Middle frontal gyrus (tissue), 1 donor: ENCODE results near the gene PEX16.

Experiments used
- DNase-seq: peaks from one replicate; pipeline ENCODE4 v3.0.0-alpha.2; 2015; ENCODE audit warnings: low spot score; ENCODE audit errors: extremely low spot score

The PEX16 gene

DNA sequence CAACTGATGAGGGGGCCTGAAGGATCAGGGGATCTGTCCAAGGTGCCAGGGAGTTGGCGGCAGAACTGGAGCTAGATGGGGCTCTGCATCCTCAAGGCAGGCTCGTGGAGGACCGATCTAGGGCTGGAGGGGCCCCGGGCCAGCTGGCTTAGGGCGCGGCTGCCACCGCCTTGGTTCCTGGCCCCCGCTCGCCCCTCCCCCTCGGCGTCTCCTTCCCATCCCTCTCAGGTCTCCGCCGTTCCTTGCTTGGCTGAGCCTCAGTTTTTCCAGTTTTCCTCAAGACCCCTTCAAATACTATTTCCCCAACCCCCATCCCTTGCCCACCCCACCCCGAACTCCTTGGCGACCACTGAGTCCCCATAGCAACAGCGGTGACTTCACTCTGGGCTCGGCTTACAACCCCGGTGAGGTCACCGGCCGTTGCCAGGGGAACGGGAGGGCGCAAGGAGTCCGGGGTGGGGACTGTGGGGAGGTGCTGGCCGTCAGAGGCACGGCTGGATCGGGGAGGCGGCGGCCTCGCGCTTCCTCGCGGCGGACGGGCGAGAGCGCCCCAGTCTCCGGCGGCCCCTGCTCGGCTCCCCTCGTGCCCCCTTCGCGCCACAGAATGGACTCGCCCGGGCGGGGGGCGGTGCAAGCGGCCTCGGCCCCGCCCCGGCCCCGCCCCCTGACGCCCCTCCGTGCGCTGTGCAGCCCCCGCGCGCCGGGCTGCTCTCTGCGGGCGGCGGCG lies 18.1 kb downstream of the PEX16 start:
- peak; percentile 82 for DNase-seq

DNA sequence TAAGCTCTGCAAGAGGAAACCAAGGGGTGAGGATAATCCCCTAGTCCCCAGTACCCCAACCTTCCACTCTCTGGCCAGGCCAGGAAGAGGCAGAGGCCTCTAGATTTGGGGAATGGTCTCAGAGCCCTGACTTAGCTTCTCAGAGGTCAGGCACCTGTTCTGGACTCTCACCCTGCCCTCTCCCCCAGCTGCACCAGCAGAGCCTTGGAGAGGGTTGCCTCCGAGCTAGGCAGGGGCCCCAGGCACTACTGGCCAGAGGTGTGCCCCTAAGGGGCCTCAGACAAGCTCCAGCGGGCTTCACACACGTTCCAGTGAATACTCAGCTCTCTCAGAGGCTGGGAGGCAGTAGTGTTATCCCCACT lies 18.6 kb downstream of the PEX16 start:
- DNase-seq = no peak

DNA sequence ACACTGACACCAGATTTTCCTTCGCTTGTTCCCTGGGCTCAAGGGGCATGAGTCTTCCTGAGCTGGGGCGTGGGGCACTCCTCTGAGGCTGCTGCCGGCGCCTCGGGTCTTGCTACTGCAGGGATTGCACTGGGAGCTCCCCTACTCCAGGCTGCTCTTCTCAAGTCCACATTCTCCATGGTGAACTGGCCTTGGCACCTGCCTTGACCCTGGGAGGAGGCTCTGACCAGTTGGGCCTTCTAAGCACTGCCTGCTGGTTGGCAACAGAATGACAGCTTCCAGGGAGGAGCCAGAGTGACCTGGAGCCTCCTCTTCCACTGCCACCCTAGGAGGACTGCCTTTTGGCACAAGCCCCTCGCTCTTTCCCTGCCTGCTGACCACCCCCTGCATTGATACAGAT lies 20.1 kb downstream of the PEX16 start:
- no peak for DNase-seq

DNA sequence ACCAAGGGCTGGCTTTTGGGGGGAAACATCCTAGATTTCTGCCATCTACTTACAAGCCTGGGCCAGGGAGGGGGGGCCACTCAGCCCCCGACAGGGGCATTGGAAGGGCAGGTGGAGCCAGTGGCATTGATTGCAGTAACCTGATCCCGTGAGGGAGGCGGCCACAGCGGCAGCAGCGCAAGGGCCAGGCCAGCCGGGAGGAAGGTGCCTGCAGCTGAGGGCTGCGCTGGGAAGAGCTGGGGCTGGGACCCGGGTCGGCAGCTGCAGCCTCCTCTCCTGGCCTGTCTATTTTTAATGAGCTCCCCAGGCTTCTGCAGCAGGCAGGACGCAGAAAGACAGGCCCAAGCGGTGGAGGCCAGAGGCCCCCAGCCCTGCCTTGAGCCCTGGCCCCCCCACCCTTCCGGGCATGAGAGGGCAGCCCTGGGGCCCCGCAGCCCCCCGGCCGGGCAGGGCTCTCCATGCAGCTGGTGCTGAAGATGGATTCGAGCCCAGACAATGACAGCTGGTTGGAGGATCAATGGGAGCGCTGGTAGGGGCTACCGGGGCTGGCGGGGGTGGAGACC lies 21.2 kb downstream of the PEX16 start:
- no peak for DNase-seq

DNA sequence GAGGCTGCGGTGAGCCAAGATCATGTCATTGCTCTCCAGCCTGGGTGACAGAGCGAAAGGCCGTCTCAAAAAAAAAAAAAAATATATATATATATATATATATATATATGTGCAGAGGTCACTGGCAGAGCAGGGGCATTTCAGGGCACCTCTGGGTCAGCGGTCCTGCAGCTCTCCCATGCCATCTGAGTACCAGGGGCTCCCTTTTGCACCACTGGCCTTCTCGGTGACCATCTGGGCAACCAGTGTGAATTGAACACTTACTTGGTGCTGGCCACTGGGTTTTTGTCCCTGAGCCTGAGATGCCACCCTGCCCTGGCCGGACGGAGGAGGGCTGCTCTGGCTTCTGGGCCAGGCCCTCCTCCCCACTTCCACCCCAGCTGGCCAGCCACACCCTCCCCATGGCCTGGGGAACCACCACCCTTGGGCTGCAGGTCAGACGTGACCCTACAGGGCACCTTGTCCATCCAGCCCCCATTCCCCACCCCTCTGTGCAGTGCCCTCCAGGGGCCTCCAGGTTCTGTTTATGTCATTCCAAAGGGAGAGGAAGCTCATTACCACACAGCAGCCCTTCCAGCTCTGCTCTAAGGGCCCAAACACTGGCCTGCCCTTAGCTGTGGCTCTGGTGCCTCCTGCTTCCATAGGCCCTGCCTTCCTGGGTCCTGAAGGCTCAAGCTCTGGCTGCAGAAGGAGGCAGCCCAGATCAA lies 22.0 kb downstream of the PEX16 start:
- DNase-seq = no peak

DNA sequence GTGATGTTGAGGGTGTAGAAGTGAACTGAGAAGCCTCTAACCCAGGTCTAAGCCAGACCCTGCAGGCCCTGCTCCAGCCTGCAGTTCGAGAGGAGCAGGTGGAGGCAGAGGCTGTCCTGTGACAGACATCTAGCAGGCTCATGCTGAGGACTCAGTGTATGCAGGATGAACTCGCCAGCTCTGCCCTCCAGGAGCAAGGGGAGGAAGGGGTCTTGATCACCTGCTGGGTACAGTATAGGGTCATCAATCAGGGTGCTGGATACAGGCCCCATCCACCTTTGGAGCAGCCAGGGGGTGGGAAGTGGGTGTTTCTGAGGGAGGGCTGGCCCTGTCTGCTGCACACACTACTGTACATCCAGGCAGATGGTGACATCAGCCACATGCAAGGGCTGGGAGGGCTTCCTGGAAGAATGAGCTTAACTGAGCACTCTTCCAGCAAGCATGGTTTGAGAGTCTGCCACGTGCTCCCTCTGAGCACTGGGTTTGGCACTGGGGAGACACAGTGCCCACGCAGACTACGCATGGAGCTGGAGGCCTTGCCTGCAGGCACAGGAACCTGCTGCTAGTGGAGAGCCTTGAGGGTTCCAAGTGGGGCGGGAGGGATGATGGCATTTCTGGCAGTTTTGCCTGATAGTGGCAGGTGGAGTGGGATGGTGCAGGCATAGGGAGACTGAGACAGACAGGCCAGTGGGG lies 23.0 kb downstream of the PEX16 start:
- DNase-seq = no peak

DNA sequence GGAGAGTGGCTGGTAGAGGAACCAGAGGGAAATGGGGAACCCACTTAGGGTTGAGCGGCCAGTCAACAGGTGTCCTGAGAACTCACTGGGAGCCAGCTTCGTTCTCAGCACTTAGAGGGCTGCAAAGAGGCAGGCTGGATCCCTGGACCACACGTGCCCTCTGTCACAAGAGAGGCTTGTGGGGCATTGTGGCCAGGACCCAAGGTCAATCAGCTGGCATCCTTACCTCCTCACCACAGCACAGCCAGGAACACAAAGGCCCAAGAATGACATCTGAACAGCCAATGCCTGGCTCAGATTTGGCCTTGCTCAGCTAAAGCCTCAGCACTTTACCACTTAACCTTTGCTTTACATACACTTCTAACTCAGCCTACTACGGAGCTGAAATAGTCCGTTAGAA lies 24.8 kb downstream of the PEX16 start:
- DNase-seq = no peak

DNA sequence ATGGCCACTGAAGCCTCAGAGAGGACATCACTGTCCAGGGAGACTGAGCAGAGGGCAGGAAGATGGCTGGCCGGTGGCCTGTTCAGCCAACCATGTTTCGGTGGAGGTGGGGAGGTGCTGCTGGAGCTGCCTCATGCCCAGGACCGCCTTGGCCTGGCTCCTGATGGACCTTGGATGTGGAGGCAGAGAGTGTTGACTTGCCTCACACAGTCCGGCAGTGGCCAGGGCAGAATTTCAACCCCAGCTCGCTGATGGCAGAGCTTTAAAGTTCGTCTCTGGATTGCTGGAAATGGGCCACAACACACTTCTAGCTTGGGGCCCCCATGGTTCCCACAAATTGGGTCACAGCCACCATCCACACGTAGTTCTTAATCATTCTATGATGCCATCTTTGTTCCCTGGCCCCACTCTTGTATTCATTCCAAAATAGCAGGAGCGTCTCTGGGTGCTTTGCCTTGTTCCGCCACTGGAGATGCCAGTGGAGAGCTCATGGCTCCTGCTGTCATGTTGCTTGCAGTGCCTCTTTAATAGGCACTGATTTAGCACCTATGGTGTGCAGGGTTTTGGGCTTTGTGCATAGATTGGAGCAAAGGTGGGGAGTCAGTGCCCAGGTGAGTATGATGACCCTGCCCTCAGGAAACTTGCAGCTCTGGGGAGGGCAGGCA lies 26.7 kb downstream of the PEX16 start:
- no peak for DNase-seq

DNA sequence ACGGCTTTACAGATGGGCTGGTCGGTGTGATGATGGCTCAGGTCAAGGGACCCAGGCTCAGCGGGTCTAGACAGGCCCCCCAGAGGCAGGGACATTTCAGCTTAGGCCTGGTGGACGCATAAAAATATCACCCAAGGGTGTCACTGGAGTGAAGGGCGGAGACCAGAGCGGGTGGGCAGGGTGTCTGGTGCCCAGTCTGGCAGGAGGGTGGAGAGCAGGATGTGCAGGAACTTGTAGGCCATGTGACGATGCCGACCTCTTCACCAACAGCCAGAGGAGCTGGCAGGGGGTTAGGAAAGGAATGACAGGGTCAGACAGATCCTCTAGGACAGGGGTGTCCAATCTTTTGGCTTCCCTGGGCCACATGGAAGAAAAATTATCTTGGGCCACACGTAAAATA lies 27.7 kb downstream of the PEX16 start:
- no peak for DNase-seq

DNA sequence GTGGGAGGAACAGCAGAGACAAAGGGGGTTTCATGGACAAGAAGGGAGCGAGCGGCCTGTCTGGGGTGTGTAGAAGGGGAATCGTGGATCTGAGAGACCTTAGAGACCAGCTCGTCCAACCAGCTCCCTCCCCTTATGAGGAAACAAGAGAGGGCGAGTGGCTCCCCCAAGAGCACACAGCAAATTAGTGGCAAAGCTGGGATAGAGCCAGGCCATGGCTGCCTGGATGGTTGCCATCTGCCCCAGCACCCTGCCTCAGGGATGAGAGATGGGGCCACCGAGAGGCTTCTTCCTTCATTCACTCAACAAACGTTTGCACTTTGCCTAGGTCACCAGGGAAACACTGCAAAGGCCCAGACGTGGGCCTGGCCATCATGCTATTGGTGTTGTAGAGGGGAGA lies 28.1 kb downstream of the PEX16 start:
- DNase-seq = no peak

DNA sequence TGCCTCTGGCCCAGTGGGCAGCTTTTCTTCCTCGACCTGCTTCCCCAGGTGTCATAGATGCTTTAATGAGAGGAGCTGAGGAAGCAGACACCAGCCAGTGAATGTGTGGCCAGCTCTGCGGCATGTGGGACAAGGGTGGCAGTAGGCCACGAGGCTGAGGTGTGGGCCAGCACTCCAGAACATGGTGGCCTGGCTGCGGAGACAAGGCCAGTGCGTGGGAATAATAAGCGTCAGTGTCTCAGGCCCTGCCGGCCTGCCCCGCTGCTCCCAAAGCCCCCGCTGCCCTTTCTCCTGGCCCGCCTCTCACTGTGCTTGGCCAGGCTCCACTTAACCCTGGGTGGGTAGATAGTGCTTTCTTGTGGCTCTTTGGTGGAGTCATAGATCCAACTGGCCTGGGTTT lies 30.1 kb downstream of the PEX16 start:
- DNase-seq = no peak

DNA sequence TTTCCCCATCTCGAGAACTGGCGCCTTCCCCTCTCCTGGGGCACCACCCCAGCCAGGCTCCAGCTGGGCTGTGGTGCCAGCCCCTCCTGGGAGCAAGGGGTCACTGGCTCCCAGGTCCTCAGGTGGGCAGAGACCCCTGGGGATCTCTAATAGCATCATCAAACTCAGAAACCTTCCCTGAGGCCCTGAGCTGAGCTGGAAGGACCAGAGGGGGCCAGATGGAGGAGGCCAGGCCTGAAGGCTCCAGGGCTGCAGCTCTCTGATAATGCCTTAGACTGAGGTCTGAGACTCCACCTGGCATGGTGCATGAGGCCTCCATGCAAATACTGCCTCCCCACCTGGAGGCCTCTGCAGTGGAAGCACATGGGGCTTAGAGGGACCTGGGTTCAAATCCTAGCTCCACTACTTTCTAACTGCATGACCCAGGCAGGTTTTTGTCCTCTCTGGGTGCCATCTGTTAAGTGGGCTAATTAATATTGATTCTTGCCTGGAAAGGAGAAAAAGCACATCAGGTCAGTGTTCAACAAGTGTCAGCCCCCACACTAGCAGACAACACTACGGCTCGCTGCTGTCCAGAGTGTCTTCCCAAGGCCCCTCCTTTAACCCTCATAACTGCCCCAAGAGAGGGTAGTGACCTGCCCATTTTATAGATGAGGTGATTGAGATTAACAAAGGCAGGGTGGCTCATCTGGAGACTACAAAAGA lies 30.7 kb downstream of the PEX16 start:
- DNase-seq = no peak

DNA sequence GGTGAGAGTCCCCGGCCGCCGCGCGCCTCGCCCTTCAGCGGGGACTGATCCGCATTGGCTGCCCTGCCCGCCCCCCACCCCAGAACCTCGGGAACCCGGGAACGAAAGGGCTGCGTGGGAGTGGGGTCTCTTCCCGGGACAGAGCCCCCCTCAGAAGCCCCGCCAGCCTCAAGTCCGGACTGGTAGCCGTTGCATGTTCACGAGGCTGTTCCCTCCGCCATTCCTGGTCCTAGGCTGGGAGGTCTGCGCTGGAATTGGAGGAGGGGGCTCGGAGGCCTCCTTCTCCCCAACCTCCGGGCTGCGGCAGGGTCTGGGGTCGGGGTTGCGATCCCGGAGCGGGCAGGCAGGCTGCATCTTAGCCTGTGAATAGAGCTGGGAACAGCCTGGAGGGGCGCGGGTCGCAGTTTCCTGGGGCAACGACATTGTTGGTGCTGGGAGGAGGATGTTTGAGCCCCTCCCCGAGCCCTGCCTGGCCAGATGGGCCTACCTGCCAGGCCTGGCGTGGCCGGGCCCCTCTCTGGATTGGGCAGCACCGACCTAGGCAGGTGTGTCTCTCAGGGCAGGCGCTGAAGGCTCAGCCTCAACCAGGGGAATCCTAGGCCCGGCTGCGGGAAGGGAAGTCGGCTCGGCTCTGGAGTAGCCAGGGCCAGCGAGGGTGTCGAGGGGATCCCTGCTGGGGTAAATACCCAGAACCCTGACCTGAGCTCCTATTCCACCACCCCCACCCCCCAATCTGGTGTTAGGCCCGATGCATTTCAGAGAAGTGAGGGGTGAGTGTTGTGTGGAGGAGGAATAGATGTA lies 31.6 kb downstream of the PEX16 start:
- no peak for DNase-seq

DNA sequence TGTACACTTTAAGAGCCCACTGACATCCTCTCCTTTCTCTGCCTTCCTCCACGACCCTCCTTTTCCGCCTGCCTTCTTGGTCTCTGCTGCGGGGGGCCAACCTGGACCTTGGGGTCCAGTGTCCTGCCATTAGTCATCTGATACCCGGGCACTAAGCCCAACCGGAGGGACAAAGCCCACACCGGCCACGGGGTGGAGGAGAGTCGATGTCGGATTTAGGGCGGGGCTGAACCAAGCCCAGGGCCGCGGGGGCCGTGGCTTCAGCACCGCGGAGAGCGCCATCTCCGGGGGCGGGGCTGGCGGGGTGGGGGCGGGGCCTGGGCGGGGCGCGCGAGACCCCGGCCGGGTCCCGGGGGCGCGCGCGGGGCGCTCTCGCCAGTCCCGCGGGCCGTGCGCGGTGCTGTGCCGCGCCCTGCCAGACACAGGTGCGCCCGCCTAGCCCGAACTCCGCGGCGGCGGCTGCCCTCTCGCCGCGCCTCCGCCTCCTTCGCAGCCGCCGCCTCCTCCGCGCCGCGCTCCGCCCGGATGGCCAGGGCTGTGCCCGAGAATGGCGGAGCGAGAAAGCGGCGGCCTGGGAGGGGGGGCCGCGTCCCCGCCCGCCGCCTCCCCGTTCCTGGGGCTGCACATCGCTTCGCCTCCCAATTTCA lies 32.3 kb downstream of the PEX16 start, which contains the start of gene MAPK8IP1:
TSS of gene MAPK8IP1 (plus strand) at position 378 of the 647 bp plus-strand sequence. CDS start at position 548, 170 bp downstream.
- DNase-seq = no peak

DNA sequence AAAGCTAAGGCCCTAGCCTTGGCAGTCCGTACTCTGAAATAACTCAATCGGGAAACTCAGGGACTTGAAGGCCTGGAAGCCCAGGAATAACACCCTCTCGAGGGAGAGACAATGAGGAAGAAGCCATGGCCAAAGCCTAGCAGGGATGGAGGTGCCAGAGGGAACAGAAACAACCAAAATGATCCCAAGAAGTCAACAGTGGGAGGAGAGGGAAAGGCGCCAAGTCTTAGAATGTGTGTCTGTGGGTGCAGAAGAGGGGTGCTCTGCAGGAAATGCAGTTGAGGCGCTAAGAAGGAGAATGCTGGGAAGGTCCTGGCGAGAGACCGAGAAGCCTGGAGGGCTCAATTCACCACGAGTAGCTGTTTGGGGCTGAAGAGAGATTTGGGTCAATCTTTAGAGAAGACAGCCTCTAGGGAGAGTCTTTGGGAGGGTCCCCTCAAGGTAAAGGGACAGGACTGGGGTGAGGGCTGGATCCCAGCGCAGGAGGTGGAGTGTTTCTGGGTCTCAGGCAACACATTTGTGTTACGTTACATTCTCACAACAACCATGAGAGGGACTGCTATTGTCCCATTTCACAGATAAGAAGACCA lies 33.0 kb downstream of the PEX16 start:
- DNase-seq = no peak

DNA sequence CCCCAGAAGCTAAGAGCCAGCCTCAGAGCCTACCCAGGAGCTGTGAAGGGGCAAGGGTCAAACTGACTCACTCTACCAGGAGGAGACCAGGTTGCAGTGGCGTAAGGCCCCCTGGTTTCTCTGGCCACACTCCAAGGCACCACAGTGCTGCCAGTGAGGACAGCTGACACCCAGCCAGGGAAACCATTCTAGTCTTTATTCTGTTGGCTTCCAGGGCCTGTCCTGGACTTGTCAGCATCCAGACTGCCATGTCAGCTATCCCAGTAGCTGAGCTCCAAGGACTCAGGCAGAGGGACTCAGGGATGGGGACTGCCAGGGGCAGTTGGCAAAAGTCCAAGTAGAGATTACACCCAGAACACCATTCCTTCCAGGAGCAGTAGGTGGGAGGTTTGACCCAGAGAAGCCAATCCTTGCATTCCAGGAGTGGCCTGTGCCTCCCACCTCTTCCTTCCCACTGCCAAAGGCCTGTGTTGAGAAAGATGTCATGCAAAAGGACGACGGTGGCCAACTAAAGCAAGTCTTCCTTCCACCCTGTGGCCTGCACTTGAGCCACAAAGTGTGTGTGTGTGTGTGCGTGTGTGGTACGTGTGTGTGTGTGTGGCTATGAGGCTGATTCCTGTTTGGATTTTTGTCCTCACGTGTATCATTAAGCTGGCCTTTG lies 35.8 kb downstream of the PEX16 start:
- no peak for DNase-seq

DNA sequence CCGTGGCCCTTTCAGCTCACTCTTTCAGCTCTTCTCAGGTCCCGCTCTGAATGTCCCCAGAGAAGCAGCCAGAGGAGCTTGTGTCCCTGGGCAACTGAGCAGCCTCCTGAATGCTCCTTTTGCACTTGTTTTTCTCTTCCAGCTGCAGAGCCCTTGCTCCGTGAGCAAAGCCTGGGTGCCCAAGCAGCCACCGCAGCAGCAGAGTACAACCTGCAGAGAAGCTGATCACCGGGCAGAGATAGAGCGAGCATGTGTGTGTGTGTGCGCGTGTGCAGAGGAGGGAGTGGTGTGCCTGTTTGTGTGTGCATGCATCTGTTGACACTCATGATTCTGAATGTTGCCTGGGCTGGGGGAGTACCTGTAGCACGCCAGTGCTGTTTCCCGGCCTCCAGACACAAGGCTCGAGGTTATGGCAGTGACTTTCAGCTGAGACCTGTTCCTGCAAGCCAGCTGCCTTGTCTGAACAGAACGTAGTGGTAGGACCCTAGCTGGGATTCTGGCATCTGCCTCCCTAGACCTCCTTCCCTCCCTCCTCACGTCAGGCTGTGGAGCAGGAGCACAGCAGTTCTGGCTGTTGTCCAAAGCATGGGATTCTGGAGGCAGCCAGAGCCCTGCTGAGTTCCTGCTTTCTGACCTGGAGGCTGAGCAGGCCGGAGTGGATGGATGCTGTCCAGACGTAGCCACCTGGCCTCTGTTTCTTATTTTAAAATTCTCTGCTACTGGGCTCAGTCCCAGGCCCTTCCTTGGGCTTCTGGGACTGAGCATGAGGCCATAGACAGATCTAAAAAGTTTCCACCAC lies 36.7 kb downstream of the PEX16 start:
- DNase-seq = no peak
